Vagina (tissue), 2 donors: ENCODE data around the gene GOLM1. TPM values are rescaled to one million over a fixed set of nuclear protein-coding genes. Genes with fewer than 3 reads are reported as not detected.

Experiments used
- DNase-seq, 2 donors: peaks; one replicate each; pipeline ENCODE4 v3.0.0-alpha.2; 2017; ENCODE audit errors: extremely low spot score in 2 of 2
- H3K27ac ChIP-seq: fragments of 200-600 bp; sonication (generic); one replicate; pipeline ENCODE4 v1.5.1; 2019
- H3K27me3 ChIP-seq: fragments of 200-600 bp; sonication (generic); one replicate; pipeline ENCODE4 v1.5.1; 2019
- H3K36me3 ChIP-seq, 2 donors: fragments of 200-600 bp; sonication (generic); one replicate each; pipeline ENCODE4 v1.5.1; 2017 to 2019
- H3K4me1 ChIP-seq: fragments of 200-600 bp; sonication (generic); one replicate; pipeline ENCODE4 v1.5.1; 2019
- H3K4me3 ChIP-seq, 2 donors: fragments of 200-600 bp; sonication (generic); 1 replicate in 1 of 2; 2 replicates in 1 of 2; pipeline ENCODE4 v1.5.1; 2016 to 2019
- H3K9me3 ChIP-seq: fragments of 200-600 bp; sonication (generic); one replicate; pipeline ENCODE4 v1.5.1; 2019
- CTCF ChIP-seq, 3 experiments: fragments of 450-650 bp in 2 of 3; fragments of 200-600 bp in 1 of 3; sonication (generic) in 1 of 3; IDR thresholded peaks; one replicate each; pipeline ENCODE4 v1.5.1; 2017 to 2019; ENCODE audit warnings: antibody characterized with exemption in 3 of 3, mild to moderate bottlenecking in 2 of 3, moderate library complexity in 2 of 3
- POLR2A ChIP-seq, 2 donors: fragments of 450-650 bp; IDR thresholded peaks; one replicate each; pipeline ENCODE4 v1.6.1; 2017; ENCODE audit warnings: antibody characterized with exemption in 2 of 2, mild to moderate bottlenecking in 2 of 2, moderate library complexity in 2 of 2
- POLR2AphosphoS5 ChIP-seq, 2 donors: sonication (generic); formaldehyde crosslinking; IDR thresholded peaks; one replicate each; pipeline ENCODE4 v1.9.0; 2017; ENCODE audit warnings: antibody characterized with exemption in 2 of 2, mild to moderate bottlenecking in 2 of 2, low read depth in 1 of 2; ENCODE audit not compliant: insufficient read depth in 1 of 2
- intact Hi-C: fragments of 100-400 bp; cut with DNase I; formaldehyde crosslinking; loops from one replicate; pipeline ENCODE4 v1.15.1; 2023
- total RNA-seq: library from RNA; depleted of rRNA; stranded (reverse); fragments of >200 nt; gene quantifications from one replicate; pipeline ENCODE4 v1.2.3, GENCODE V29; 2016

GOLM1 gene
- total RNA-seq, 1 donor from 2014 or later: 14.7 TPM

GRCh38 chr9:86134361-86134760, 35.0 kb upstream of the GOLM1 start:
- no peaks in the 10 kb centered on the region for H3K27me3 ChIP-seq
- H3K4me1 ChIP-seq: peaks cover 4% of the 10 kb centered on the region
- no peak for DNase-seq
- no peak for TF ChIP-seq POLR2A (IDR thresholded peaks at IDR 0.05)
- no peak for TF ChIP-seq POLR2AphosphoS5 (IDR thresholded peaks at IDR 0.05; ENCODE audit: insufficient read depth in 1 of 2, low read depth in 1 of 2)
- TF ChIP-seq CTCF (IDR thresholded peaks at IDR 0.05): no peak
- intact Hi-C loops: no loop called here
- no peak overlapping the region for H3K4me3 ChIP-seq
- H3K27ac ChIP-seq: no peak overlapping the region
- H3K36me3 ChIP-seq: no peaks in the 10 kb centered on the region
- H3K9me3 ChIP-seq: no peaks in the 10 kb centered on the region

- TF ChIP-seq POLR2A (IDR thresholded peaks at IDR 0.05) (no peak), CTCF (IDR thresholded peaks at IDR 0.05) (no peak), POLR2AphosphoS5 (IDR thresholded peaks at IDR 0.05; ENCODE audit: insufficient read depth in 1 of 2, low read depth in 1 of 2) (no peak)
- no peak overlapping the region for H3K27ac ChIP-seq
- no peaks in the 10 kb centered on the region for H3K9me3 ChIP-seq
- no peak for DNase-seq
- intact Hi-C loops: no loop called here
- H3K36me3 ChIP-seq: no peaks in the 10 kb centered on the region
- no peak overlapping the region for H3K4me3 ChIP-seq
- no peaks in the 10 kb centered on the region for H3K27me3 ChIP-seq
- H3K4me1 ChIP-seq: peaks cover 7% of the 10 kb centered on the region
Measured at GRCh38 chr9:86128235-86128822, 29.0 kb upstream of the GOLM1 start.

- H3K27ac ChIP-seq: no peak overlapping the region
- H3K4me3 ChIP-seq: no peak overlapping the region
- H3K4me1 ChIP-seq: peaks cover 7% of the 10 kb centered on the region
- H3K9me3 ChIP-seq: no peaks in the 10 kb centered on the region
- H3K27me3 ChIP-seq: no peaks in the 10 kb centered on the region
- intact Hi-C loops: no loop called here
- DNase-seq: no peak
- H3K36me3 ChIP-seq: no peaks in the 10 kb centered on the region
- no peak for TF ChIP-seq POLR2A (IDR thresholded peaks at IDR 0.05)
- no peak for TF ChIP-seq CTCF (IDR thresholded peaks at IDR 0.05)
- no peak for TF ChIP-seq POLR2AphosphoS5 (IDR thresholded peaks at IDR 0.05; ENCODE audit: insufficient read depth in 1 of 2, low read depth in 1 of 2)
Measured at GRCh38 chr9:86126998-86127972, 27.9 kb upstream of the GOLM1 start.

GRCh38 chr9:86122311-86122710, 23.0 kb upstream of the GOLM1 start:
- no peaks in the 10 kb centered on the region for H3K36me3 ChIP-seq
- intact Hi-C loops: no loop called here
- peaks cover 4% of the 10 kb centered on the region for H3K4me1 ChIP-seq
- TF ChIP-seq POLR2AphosphoS5 (IDR thresholded peaks at IDR 0.05; ENCODE audit: insufficient read depth in 1 of 2, low read depth in 1 of 2): no peak
- TF ChIP-seq CTCF (IDR thresholded peaks at IDR 0.05): no peak
- no peak for TF ChIP-seq POLR2A (IDR thresholded peaks at IDR 0.05)
- no peaks in the 10 kb centered on the region for H3K27me3 ChIP-seq
- no peak overlapping the region for H3K27ac ChIP-seq
- no peak for DNase-seq
- no peaks in the 10 kb centered on the region for H3K9me3 ChIP-seq
- no peak overlapping the region for H3K4me3 ChIP-seq

GRCh38 chr9:86119457-86119856, 20.1 kb upstream of the GOLM1 start:
- intact Hi-C loops: no loop called here

More at GRCh38 chr9:86119457-86119856, 20.1 kb upstream of the GOLM1 start:
- Histone ChIP-seq H3K9me3 (no peaks in the 10 kb centered on the region), H3K27ac (no peak overlapping the region), H3K36me3 (no peaks in the 10 kb centered on the region), H3K4me1 (no peaks in the 10 kb centered on the region), H3K27me3 (no peaks in the 10 kb centered on the region), H3K4me3 (no peak overlapping the region)
- DNase-seq: no peak
- TF ChIP-seq CTCF (IDR thresholded peaks at IDR 0.05): no peak
- TF ChIP-seq POLR2A (IDR thresholded peaks at IDR 0.05): no peak
- no peak for TF ChIP-seq POLR2AphosphoS5 (IDR thresholded peaks at IDR 0.05; ENCODE audit: insufficient read depth in 1 of 2, low read depth in 1 of 2)
